HCT116 (cell line): ENCODE measurements around the gene HOXD8. TPM values are rescaled to one million over a fixed set of nuclear protein-coding genes. Genes with fewer than 3 reads are reported as not detected.

Experiments
- ATAC-seq: fragments of 200-7000 bp; cut with Tn5 transposase; 2 replicates; pipeline ENCODE4 v1.9.1; 2020; ENCODE audit warnings: mild to moderate bottlenecking, moderate library complexity
- BruUV-seq: library from RNA; stranded (reverse); fragments of 400-500 nt; replicated peaks from 2 replicates; lab custom pipeline; 2021; lab: Mats Ljungman, UMichigan
- CTCF ChIA-PET: fragments of 300-600 bp; sonication (Branson Sonifier 250); formaldehyde crosslinking; loops from one replicate; lab custom pipeline; 2021; ENCODE audit warnings: antibody characterized with exemption; lab: Charles Lee
- POLR2A ChIA-PET: fragments of 300-600, 350-600 bp; sonication (Branson Sonifier 250); formaldehyde crosslinking; loops from one replicate; lab custom pipeline; 2021; ENCODE audit warnings: antibody characterized with exemption; lab: Charles Lee
- RAD21 ChIA-PET, 2 experiments: fragments of 300-600 bp; sonication (Branson Sonifier 250); formaldehyde crosslinking; loops; one replicate each; lab custom pipeline; 2023; ENCODE audit warnings: low total read pairs in 2 of 2; ENCODE audit not compliant: uncharacterized antibody in 2 of 2, unreplicated experiment in 2 of 2, low non-redundant PET in 1 of 2; lab: Charles Lee
- DNase-seq: peaks from one replicate; pipeline ENCODE4 v3.0.0-alpha.2; 2010; ENCODE audit warnings: low read depth, low spot score
- H2AFZ ChIP-seq: fragments of 200-600 bp; shearing (Covaris generic), sonication (generic); 2 replicates; pipeline ENCODE4 v1.6.1; 2017; ENCODE audit warnings: low read depth, mixed run types, mixed read lengths, antibody characterized with exemption, low read length; ENCODE audit not compliant: poor library complexity, severe bottlenecking
- H3K27ac ChIP-seq: 2 replicates; pipeline ENCODE4 v1.5.1; 2012; ENCODE audit warnings: low read depth, low read length
- H3K27me3 ChIP-seq: fragments of 200-600 bp; sonication (generic); 2 replicates; pipeline ENCODE4 v1.6.1; 2016; ENCODE audit warnings: mixed run types, low read length, mixed read lengths; ENCODE audit not compliant: insufficient read depth
- H3K36me3 ChIP-seq, 2 experiments: fragments of 200-500 bp in 1 of 2; fragments of 200-600 bp in 1 of 2; sonication (Bioruptor generic) in 1 of 2; sonication (generic) in 1 of 2; 2 replicates each; pipeline versions ENCODE4 v1.5.1 to v1.6.1; 2014 to 2016; ENCODE audit warnings: low read length in 2 of 2, inconsistent platforms in 1 of 2, mixed read lengths in 1 of 2, mixed run types in 1 of 2; ENCODE audit not compliant: insufficient read depth in 2 of 2, control insufficient read depth in 1 of 2
- H3K4me1 ChIP-seq, 2 experiments: fragments of 200-600 bp in 1 of 2; sonication (generic) in 1 of 2; 2 replicates each; pipeline versions ENCODE4 v1.5.1 to v1.6.1; 2012 to 2017; ENCODE audit warnings: low read length in 2 of 2, inconsistent platforms in 1 of 2, mild to moderate bottlenecking in 1 of 2, mixed read lengths in 1 of 2, mixed run types in 1 of 2, moderate library complexity in 1 of 2; ENCODE audit not compliant: insufficient read depth in 2 of 2, control insufficient read depth in 1 of 2
- H3K4me2 ChIP-seq: fragments of 200-600 bp; sonication (generic); 2 replicates; pipeline ENCODE4 v1.6.1; 2017; ENCODE audit warnings: mixed run types, low read length, mixed read lengths
- H3K4me3 ChIP-seq, 2 experiments: fragments of 200-600 bp in 1 of 2; sonication (generic) in 1 of 2; replicated peaks in 1 of 2; 2 replicates each; pipeline ENCODE4 v1.5.1; 2011 to 2016; ENCODE audit warnings: low read length in 2 of 2, control low read depth in 1 of 2, low read depth in 1 of 2, mild to moderate bottlenecking in 1 of 2, mixed read lengths in 1 of 2, mixed run types in 1 of 2
- H3K79me2 ChIP-seq: fragments of 200-600 bp; sonication (generic); 2 replicates; pipeline ENCODE4 v1.6.1; 2017; ENCODE audit warnings: mild to moderate bottlenecking, mixed run types, low read length, moderate library complexity, mixed read lengths; ENCODE audit not compliant: insufficient read depth
- H3K9ac ChIP-seq: fragments of 200-600 bp; sonication (generic); 2 replicates; pipeline ENCODE4 v1.6.1; 2016; ENCODE audit warnings: low read length, mixed read lengths
- H3K9me2 ChIP-seq: fragments of 200-600 bp; sonication (generic), shearing (Covaris generic); 2 replicates; pipeline ENCODE4 v1.6.1; 2017; ENCODE audit warnings: mixed run types, mild to moderate bottlenecking, moderate library complexity; ENCODE audit not compliant: insufficient read depth
- H3K9me3 ChIP-seq, 2 experiments: fragments of 200-500 bp in 1 of 2; fragments of 200-600 bp in 1 of 2; sonication (Bioruptor generic) in 1 of 2; sonication (generic) in 1 of 2; 2 replicates each; pipeline ENCODE4 v1.6.1; 2014 to 2017; ENCODE audit warnings: low read length in 2 of 2, mixed read lengths in 2 of 2, inconsistent platforms in 1 of 2, low read depth in 1 of 2, mild to moderate bottlenecking in 1 of 2, mixed run types in 1 of 2, moderate library complexity in 1 of 2; ENCODE audit not compliant: control insufficient read depth in 1 of 2, insufficient read depth in 1 of 2
- H4K20me1 ChIP-seq: fragments of 200-600 bp; sonication (generic), shearing (Covaris generic); 2 replicates; pipeline ENCODE4 v1.6.1; 2017; ENCODE audit warnings: mixed run types, mild to moderate bottlenecking, moderate library complexity; ENCODE audit not compliant: insufficient read depth
- CBX3 ChIP-seq: IDR thresholded peaks from 2 replicates; pipeline ENCODE4 v1.6.1; 2012; ENCODE audit warnings: low read depth
- CEBPB ChIP-seq: IDR thresholded peaks from 2 replicates; pipeline ENCODE4 v1.6.1; 2012; ENCODE audit warnings: low read depth
- EGR1 ChIP-seq: IDR thresholded peaks from 2 replicates; pipeline ENCODE4 v1.6.1; 2012; ENCODE audit warnings: low read depth
- EZH2phosphoT487 ChIP-seq: fragments of 200-600 bp; IDR thresholded peaks from 2 replicates; pipeline ENCODE4 v1.6.1; 2018; ENCODE audit warnings: antibody characterized with exemption, borderline replicate concordance
- FOSL1 ChIP-seq: IDR thresholded peaks from 2 replicates; pipeline ENCODE4 v1.6.1; 2012; ENCODE audit warnings: low read depth
- POLR2AphosphoS5 ChIP-seq: IDR thresholded peaks from 2 replicates; pipeline ENCODE4 v1.6.1; 2011; ENCODE audit warnings: mild to moderate bottlenecking, low read depth, low read length, moderate library complexity
- SIN3A ChIP-seq: IDR thresholded peaks from 2 replicates; pipeline ENCODE4 v1.6.1; 2012; ENCODE audit warnings: low read depth
- SP1 ChIP-seq: IDR thresholded peaks from 2 replicates; pipeline ENCODE4 v1.6.1; 2012; ENCODE audit warnings: low read depth
- SRF ChIP-seq: IDR thresholded peaks from 2 replicates; pipeline ENCODE4 v1.6.1; 2012; ENCODE audit warnings: low read depth
- ZFX ChIP-seq: fragments of 450-650 bp; IDR thresholded peaks from 2 replicates; pipeline ENCODE4 v1.6.1; 2017
- ZNF274 ChIP-seq: fragments of 200-500 bp; sonication (Bioruptor generic); IDR thresholded peaks from 2 replicates; pipeline ENCODE4 v1.6.1; 2014; ENCODE audit warnings: mild to moderate bottlenecking, low read depth, low read length, inconsistent platforms
- intact Hi-C: fragments of 100-400 bp; cut with micrococcal nuclease; formaldehyde crosslinking; loops from 2 replicates; pipeline ENCODE4 v1.10.0; 2022
- total RNA-seq: library from RNA; stranded (reverse); gene quantifications from one replicate; pipeline ENCODE4 v1.2.1, GENCODE V29; 2021; ENCODE audit not compliant: unreplicated experiment
- TF ChIP-seq, protein P1 (sequence below): IDR thresholded peaks from 2 replicates; pipeline ENCODE4 v1.6.1; 2012
- TF ChIP-seq, protein P2 (sequence below): IDR thresholded peaks from 2 replicates; pipeline ENCODE4 v1.6.1; 2011; ENCODE audit warnings: mild to moderate bottlenecking, low read length, moderate library complexity; ENCODE audit not compliant: insufficient replicate concordance; ENCODE audit errors: extremely low read depth
- TF ChIP-seq, protein P3 (sequence below), 3 experiments: fragments of 200-600 bp in 1 of 3; sonication (generic) in 1 of 3; IDR thresholded peaks in 2 of 3; conservative IDR thresholded peaks in 1 of 3; 2 replicates each; pipeline ENCODE4 v1.5.1; 2012 to 2017; ENCODE audit warnings: low read depth in 2 of 3, low read length in 2 of 3, antibody characterized with exemption in 1 of 3, borderline replicate concordance in 1 of 3, control low read depth in 1 of 3, mild to moderate bottlenecking in 1 of 3, mixed read lengths in 1 of 3, mixed run types in 1 of 3, moderate library complexity in 1 of 3; ENCODE audit not compliant: insufficient read depth in 1 of 3

Gene HOXD8
- total RNA-seq, 1 experiment from 2014 or later: 6.0 TPM

DNA sequence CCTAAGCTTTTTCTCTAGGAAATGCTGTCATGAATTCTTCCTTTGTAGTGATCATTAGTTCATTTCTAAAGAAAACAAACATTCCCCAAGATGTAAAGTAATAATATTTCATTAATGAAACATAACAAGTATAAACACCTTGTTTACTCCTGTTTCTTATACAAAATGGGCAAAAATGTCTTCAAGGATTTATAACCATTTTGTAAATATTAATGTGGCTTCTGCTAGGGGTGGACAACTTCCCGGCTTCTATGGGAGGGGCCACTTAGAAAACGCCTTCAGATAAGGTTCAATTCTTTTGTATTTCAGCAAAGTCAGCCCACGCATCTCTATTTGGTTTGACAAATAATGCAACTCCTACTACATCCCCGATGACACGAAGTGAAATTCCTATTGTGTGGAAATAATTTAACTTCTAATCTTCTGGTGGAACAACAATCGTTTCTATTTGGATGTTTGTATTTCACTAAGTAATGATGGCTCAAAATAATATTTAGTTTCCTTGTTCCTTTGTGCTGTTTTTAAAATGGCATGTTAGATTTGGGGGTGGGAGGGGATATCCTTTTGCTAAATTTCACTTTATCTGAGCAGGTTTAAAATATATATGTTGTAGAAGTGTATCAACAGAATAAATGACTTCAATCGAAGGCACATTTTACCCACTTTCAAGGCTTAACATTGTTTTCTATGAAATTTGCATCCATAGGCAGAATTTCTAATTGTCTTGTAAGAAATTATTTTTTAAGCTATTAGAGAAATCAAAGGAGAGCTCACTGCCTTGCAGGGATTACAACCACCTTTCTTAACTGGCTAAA, 44.3 kb downstream of the HOXD8 start:
- Histone ChIP-seq H3K4me3 (no peak overlapping the region), H3K9ac (no peak overlapping the region), H3K79me2 (no peaks in the 10 kb centered on the region), H3K36me3 (no peaks in the 10 kb centered on the region), H3K27ac (no peak overlapping the region), H3K4me2 (no peak overlapping the region), H3K4me1 (no peaks in the 10 kb centered on the region), H3K27me3 (no peaks in the 10 kb centered on the region), H3K9me3 (no peaks in the 10 kb centered on the region), H4K20me1 (no peaks in the 10 kb centered on the region), H3K9me2 (no peaks in the 10 kb centered on the region), H2AFZ (no peak overlapping the region)
- ChIA-PET CTCF (interaction anchor here (1.0 kb wide), 1 partner anchor 577 kb away, joined by 3 read pairs; no protein-coding TSS in a partner anchor), POLR2A (interaction anchor here (0.9 kb wide), 1 partner anchor 12 kb away, joined by 3 read pairs; no protein-coding TSS in a partner anchor), RAD21 (no interaction called here)
- DNase-seq (no peak), ATAC-seq (no peak)
- BruUV-seq: no TSS peak
- TF ChIP-seq POLR2AphosphoS5 (no peak), FOSL1 (no peak), ZNF274 (no peak), CEBPB (no peak), SRF (no peak), CBX3 (no peak), EZH2phosphoT487 (no peak), EGR1 (no peak), SP1 (no peak), SIN3A (no peak), ZFX (no peak)
- TF ChIP-seq, protein P1, sequence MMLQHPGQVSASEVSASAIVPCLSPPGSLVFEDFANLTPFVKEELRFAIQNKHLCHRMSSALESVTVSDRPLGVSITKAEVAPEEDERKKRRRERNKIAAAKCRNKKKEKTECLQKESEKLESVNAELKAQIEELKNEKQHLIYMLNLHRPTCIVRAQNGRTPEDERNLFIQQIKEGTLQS: no peak
- TF ChIP-seq, protein P2, sequence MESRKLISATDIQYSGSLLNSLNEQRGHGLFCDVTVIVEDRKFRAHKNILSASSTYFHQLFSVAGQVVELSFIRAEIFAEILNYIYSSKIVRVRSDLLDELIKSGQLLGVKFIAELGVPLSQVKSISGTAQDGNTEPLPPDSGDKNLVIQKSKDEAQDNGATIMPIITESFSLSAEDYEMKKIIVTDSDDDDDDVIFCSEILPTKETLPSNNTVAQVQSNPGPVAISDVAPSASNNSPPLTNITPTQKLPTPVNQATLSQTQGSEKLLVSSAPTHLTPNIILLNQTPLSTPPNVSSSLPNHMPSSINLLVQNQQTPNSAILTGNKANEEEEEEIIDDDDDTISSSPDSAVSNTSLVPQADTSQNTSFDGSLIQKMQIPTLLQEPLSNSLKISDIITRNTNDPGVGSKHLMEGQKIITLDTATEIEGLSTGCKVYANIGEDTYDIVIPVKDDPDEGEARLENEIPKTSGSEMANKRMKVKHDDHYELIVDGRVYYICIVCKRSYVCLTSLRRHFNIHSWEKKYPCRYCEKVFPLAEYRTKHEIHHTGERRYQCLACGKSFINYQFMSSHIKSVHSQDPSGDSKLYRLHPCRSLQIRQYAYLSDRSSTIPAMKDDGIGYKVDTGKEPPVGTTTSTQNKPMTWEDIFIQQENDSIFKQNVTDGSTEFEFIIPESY: no peak
- TF ChIP-seq, protein P3, sequence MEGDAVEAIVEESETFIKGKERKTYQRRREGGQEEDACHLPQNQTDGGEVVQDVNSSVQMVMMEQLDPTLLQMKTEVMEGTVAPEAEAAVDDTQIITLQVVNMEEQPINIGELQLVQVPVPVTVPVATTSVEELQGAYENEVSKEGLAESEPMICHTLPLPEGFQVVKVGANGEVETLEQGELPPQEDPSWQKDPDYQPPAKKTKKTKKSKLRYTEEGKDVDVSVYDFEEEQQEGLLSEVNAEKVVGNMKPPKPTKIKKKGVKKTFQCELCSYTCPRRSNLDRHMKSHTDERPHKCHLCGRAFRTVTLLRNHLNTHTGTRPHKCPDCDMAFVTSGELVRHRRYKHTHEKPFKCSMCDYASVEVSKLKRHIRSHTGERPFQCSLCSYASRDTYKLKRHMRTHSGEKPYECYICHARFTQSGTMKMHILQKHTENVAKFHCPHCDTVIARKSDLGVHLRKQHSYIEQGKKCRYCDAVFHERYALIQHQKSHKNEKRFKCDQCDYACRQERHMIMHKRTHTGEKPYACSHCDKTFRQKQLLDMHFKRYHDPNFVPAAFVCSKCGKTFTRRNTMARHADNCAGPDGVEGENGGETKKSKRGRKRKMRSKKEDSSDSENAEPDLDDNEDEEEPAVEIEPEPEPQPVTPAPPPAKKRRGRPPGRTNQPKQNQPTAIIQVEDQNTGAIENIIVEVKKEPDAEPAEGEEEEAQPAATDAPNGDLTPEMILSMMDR (IDR thresholded peaks at IDR 0.05 in 2 of 3, conservative IDR thresholded peaks at IDR 0.05 in 1 of 3; ENCODE audit: borderline replicate concordance in 1 of 3, insufficient read depth in 1 of 3, low read depth in 2 of 3, low read length in 2 of 3): no peak
- intact Hi-C loops: no loop called here
